ENCODE measurements around the gene HIVEP3.

- TF ChIP-seq, protein P1, sequence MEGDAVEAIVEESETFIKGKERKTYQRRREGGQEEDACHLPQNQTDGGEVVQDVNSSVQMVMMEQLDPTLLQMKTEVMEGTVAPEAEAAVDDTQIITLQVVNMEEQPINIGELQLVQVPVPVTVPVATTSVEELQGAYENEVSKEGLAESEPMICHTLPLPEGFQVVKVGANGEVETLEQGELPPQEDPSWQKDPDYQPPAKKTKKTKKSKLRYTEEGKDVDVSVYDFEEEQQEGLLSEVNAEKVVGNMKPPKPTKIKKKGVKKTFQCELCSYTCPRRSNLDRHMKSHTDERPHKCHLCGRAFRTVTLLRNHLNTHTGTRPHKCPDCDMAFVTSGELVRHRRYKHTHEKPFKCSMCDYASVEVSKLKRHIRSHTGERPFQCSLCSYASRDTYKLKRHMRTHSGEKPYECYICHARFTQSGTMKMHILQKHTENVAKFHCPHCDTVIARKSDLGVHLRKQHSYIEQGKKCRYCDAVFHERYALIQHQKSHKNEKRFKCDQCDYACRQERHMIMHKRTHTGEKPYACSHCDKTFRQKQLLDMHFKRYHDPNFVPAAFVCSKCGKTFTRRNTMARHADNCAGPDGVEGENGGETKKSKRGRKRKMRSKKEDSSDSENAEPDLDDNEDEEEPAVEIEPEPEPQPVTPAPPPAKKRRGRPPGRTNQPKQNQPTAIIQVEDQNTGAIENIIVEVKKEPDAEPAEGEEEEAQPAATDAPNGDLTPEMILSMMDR (IDR thresholded peaks at IDR 0.05; ENCODE audit: borderline replicate concordance, extremely low read depth, low read length, poor library complexity, severe bottlenecking): no peak
- no peak for TF ChIP-seq EZH2 (IDR thresholded peaks at IDR 0.05; ENCODE audit: borderline replicate concordance, low read depth, low read length, severe bottlenecking)
Observed at GRCh38 chr1:41508290-41508689, 410.4 kb downstream of the HIVEP3 start.

All from DND-41 (cell line).